ENCODE data around the gene MEIS1. TPM values are rescaled to one million over a fixed set of nuclear protein-coding genes. Genes with fewer than 3 reads are reported as not detected.
A peak's percentile ranks its signal among the peaks of the same experiment; 100 is the strongest.
"Not testable (repeated sequence)": the region's sequence is repeated elsewhere in the genome, so short reads cannot be mapped to it uniquely, and the experiment has no call there.

Gene MEIS1
- total RNA-seq, 1 experiment from 2014 or later, result 11.5 TPM

DNA sequence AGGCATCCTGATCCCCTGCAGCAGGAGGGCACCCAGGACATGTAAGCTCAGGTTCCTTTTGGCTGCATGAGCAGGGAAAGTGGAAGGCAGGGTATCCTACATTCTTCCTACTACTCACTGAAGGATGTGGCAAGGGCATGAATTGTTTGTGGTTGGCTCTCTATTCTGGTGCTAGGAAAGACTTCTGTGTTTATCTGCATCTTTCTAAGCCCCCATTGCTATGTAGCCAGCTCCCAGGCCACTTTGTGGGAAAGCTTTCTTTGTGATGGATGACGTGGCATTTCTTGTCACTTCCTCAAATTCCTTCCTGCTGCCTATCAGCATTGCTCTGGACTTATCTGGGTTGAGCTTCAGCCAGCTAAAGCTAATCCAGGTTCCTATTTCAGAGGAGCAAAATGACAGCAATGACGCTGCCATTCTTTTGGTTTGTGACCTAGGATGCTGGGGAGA is 46.2 kb downstream of the MEIS1 start:
- Mint-ChIP-seq H3K9me3 (ENCODE audit: low read depth, unreplicated experiment) (no peaks in the 10 kb centered on the region), H3K36me3 (ENCODE audit: insufficient read depth, unreplicated experiment) (no peaks in the 10 kb centered on the region), H3K27ac (ENCODE audit: unreplicated experiment) (no peak overlapping the region), H3K27me3 (ENCODE audit: unreplicated experiment) (no peaks in the 10 kb centered on the region), H3K4me1 (ENCODE audit: low read depth, unreplicated experiment) (no peaks in the 10 kb centered on the region), H3K4me3 (ENCODE audit: low read depth, unreplicated experiment) (no peak overlapping the region)
- TF ChIP-seq, protein P1, sequence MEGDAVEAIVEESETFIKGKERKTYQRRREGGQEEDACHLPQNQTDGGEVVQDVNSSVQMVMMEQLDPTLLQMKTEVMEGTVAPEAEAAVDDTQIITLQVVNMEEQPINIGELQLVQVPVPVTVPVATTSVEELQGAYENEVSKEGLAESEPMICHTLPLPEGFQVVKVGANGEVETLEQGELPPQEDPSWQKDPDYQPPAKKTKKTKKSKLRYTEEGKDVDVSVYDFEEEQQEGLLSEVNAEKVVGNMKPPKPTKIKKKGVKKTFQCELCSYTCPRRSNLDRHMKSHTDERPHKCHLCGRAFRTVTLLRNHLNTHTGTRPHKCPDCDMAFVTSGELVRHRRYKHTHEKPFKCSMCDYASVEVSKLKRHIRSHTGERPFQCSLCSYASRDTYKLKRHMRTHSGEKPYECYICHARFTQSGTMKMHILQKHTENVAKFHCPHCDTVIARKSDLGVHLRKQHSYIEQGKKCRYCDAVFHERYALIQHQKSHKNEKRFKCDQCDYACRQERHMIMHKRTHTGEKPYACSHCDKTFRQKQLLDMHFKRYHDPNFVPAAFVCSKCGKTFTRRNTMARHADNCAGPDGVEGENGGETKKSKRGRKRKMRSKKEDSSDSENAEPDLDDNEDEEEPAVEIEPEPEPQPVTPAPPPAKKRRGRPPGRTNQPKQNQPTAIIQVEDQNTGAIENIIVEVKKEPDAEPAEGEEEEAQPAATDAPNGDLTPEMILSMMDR (IDR thresholded peaks at IDR 0.05; ENCODE audit: unreplicated experiment), result no peak
- CTCF ChIA-PET, result interaction anchor here (0.6 to 0.8 kb wide), 3 partner anchors 61 to 1298 kb away, joined by 3 to 7 read pairs (median 3); no protein-coding TSS in a partner anchor
- BruUV-seq (replicated peaks), result no TSS peak
- intact Hi-C loops (cut with micrococcal nuclease; ENCODE audit: unreplicated experiment), result no loop called here
- DNase-seq, result peak; percentile 19

DNA sequence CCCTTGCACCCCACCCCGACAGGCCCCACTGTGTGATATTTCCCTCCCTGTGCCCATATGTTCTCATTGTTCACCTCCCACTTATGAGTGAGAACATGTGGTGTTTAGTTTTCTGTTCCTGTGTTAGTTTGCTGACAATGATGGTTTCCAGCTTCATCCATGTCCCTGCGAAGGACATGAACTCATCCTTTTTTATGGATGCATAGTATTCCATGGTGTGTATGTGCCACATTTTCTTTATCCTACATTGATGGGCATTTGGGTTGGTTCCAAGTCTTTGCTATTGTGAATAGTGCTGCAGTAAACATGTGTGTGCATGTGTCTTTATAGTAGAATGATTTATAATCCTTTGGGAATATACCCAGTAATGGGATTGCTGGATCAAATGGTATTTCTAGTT is 50.3 kb downstream of the MEIS1 start:
- H3K9me3 Mint-ChIP-seq (ENCODE audit: low read depth, unreplicated experiment); H3K4me1 Mint-ChIP-seq (ENCODE audit: low read depth, unreplicated experiment); CTCF ChIA-PET; H3K4me3 Mint-ChIP-seq (ENCODE audit: low read depth, unreplicated experiment); H3K27me3 Mint-ChIP-seq (ENCODE audit: unreplicated experiment); BruUV-seq (replicated peaks); H3K36me3 Mint-ChIP-seq (ENCODE audit: insufficient read depth, unreplicated experiment); DNase-seq; H3K27ac Mint-ChIP-seq (ENCODE audit: unreplicated experiment); intact Hi-C loops (cut with micrococcal nuclease; ENCODE audit: unreplicated experiment): not testable (repeated sequence)

- Mint-ChIP-seq H3K4me3 (ENCODE audit: low read depth, unreplicated experiment) (no peak overlapping the region), H3K36me3 (ENCODE audit: insufficient read depth, unreplicated experiment) (no peaks in the 10 kb centered on the region), H3K4me1 (ENCODE audit: low read depth, unreplicated experiment) (no peaks in the 10 kb centered on the region), H3K9me3 (ENCODE audit: low read depth, unreplicated experiment) (no peaks in the 10 kb centered on the region), H3K27ac (ENCODE audit: unreplicated experiment) (no peak overlapping the region), H3K27me3 (ENCODE audit: unreplicated experiment) (no peaks in the 10 kb centered on the region)
- no TSS peak for BruUV-seq (replicated peaks)
- CTCF ChIA-PET, result no interaction called here
- DNase-seq, result no peak
- intact Hi-C loops (cut with micrococcal nuclease; ENCODE audit: unreplicated experiment), result no loop called here
- TF ChIP-seq, protein P1 (IDR thresholded peaks at IDR 0.05; ENCODE audit: unreplicated experiment), result no peak
These were observed 54.0 kb downstream of the MEIS1 start for GRCh38 chr2:66488946-66489345.

DNA sequence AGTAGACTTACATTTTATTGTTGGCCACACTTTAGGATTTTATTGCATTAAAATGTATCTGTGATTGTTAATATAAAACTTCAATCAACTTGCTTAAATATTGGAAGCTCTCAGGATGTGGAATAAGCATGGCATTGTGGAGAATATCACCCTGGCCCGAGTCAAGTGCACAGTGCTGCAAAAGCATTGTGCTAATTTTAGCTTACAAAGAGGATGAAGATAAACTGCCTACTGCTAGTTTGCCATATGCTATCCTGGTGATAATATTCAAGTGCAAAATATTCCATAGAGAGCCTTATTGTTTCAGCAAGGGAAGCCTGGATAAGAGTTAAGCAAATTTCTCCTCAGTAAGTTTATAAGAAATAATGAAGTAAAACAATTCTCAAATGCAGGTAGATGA is 54.5 kb downstream of the MEIS1 start:
- Mint-ChIP-seq H3K4me3 (ENCODE audit: low read depth, unreplicated experiment) (no peak overlapping the region), H3K27me3 (ENCODE audit: unreplicated experiment) (no peaks in the 10 kb centered on the region), H3K4me1 (ENCODE audit: low read depth, unreplicated experiment) (peaks cover 1% of the 10 kb centered on the region), H3K36me3 (ENCODE audit: insufficient read depth, unreplicated experiment) (no peaks in the 10 kb centered on the region), H3K9me3 (ENCODE audit: low read depth, unreplicated experiment) (no peaks in the 10 kb centered on the region), H3K27ac (ENCODE audit: unreplicated experiment) (no peak overlapping the region)
- TF ChIP-seq, protein P1 (IDR thresholded peaks at IDR 0.05; ENCODE audit: unreplicated experiment), result no peak
- CTCF ChIA-PET, result no interaction called here
- intact Hi-C loops (cut with micrococcal nuclease; ENCODE audit: unreplicated experiment), result no loop called here
- no TSS peak for BruUV-seq (replicated peaks)
- no peak for DNase-seq

DNA sequence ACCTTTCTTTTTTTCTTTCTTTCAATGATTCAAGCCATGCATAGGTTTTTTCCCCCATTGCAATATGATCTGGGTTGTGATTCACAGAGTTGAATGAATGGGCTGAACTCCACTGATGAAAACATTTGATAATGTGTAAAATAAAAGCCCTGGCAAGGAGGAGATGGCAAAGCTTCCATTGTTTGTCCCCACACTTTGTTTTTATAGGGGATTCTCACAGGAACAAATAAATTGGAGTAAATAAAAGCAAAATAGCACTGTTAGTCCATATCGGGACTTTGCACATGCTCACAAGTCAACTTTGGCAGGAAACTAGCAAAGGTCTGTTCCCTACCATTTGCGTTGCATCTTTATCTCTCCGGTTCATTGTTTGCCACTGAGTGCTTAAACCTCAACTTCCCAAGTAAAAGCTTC is 55.7 kb downstream of the MEIS1 start:
- H3K27me3 Mint-ChIP-seq (ENCODE audit: unreplicated experiment), result no peaks in the 10 kb centered on the region
- H3K36me3 Mint-ChIP-seq (ENCODE audit: insufficient read depth, unreplicated experiment), result no peaks in the 10 kb centered on the region
- peaks cover 13% of the 10 kb centered on the region for H3K4me1 Mint-ChIP-seq (ENCODE audit: low read depth, unreplicated experiment)
- TF ChIP-seq, protein P1 (IDR thresholded peaks at IDR 0.05; ENCODE audit: unreplicated experiment), result no peak
- H3K27ac Mint-ChIP-seq (ENCODE audit: unreplicated experiment), result no peak overlapping the region
- no peak for DNase-seq
- no peaks in the 10 kb centered on the region for H3K9me3 Mint-ChIP-seq (ENCODE audit: low read depth, unreplicated experiment)
- no peak overlapping the region for H3K4me3 Mint-ChIP-seq (ENCODE audit: low read depth, unreplicated experiment)
- intact Hi-C loops (cut with micrococcal nuclease; ENCODE audit: unreplicated experiment), result no loop called here
- CTCF ChIA-PET, result no interaction called here
- no TSS peak for BruUV-seq (replicated peaks)

Data from Calu3 (cell line).